Measurements from ENCODE around the gene SORCS1.

GRCh38 chr10:107118866-107119265 is 45.6 kb downstream of the SORCS1 start:
- TF ChIP-seq CTCF (IDR thresholded peaks at IDR 0.05): no peak
- no peak for TF ChIP-seq POLR2A (IDR thresholded peaks at IDR 0.05)

Measured in ovary (tissue), 3 donors.